Neural cell (in vitro differentiated cells): ENCODE results near the gene HOXC11. TPM values are rescaled to one million over a fixed set of nuclear protein-coding genes. Genes with fewer than 3 reads are reported as not detected.

Experiments
- H2AFZ ChIP-seq: fragments of 200-600, 300-800 bp; sonication (generic), shearing (Covaris generic); 2 replicates; pipeline ENCODE4 v1.6.0; 2014; ENCODE audit warnings: low read depth, mild to moderate bottlenecking, antibody characterized with exemption, low read length, moderate library complexity
- H3F3A ChIP-seq: fragments of 200-600 bp; shearing (Covaris generic); 2 replicates; pipeline ENCODE4 v1.6.1; 2016; ENCODE audit warnings: mild to moderate bottlenecking, moderate library complexity, mixed read lengths, antibody characterized with exemption, low read length; ENCODE audit not compliant: insufficient read depth, poor library complexity, severe bottlenecking
- H3K27ac ChIP-seq: fragments of 200-600, 300-800 bp; sonication (generic), shearing (Covaris generic); 2 replicates; pipeline ENCODE4 v1.5.1; 2014; ENCODE audit warnings: mild to moderate bottlenecking, low read length, moderate library complexity
- H3K27me3 ChIP-seq: fragments of 300-800, 200-600 bp; sonication (generic), shearing (Covaris generic); 2 replicates; pipeline ENCODE4 v1.6.0; 2014; ENCODE audit warnings: mild to moderate bottlenecking, low read depth, low read length, moderate library complexity; ENCODE audit not compliant: insufficient read depth
- H3K36me3 ChIP-seq: fragments of 300-800, 200-600 bp; sonication (generic), shearing (Covaris generic); 2 replicates; pipeline ENCODE4 v1.5.1; 2014; ENCODE audit warnings: mild to moderate bottlenecking, antibody characterized with exemption, low read length, moderate library complexity; ENCODE audit not compliant: insufficient read depth
- H3K4me2 ChIP-seq: fragments of 300-800, 200-600 bp; sonication (generic), shearing (Covaris generic); 2 replicates; pipeline ENCODE4 v1.6.0; 2014; ENCODE audit warnings: mild to moderate bottlenecking, low read length
- H3K4me3 ChIP-seq: fragments of 300-800, 200-600 bp; sonication (generic), shearing (Covaris generic); 2 replicates; pipeline ENCODE4 v1.5.1; 2014; ENCODE audit warnings: mild to moderate bottlenecking, low read length, moderate library complexity
- H3K79me2 ChIP-seq: fragments of 200-600 bp; shearing (Covaris generic); replicated peaks from 2 replicates; pipeline ENCODE4 v1.6.0; 2014; ENCODE audit warnings: mild to moderate bottlenecking, low read length, moderate library complexity; ENCODE audit not compliant: insufficient read depth
- H3K9ac ChIP-seq: fragments of 300-800, 200-600 bp; sonication (generic), shearing (Covaris generic); 2 replicates; pipeline ENCODE4 v1.6.1; 2016; ENCODE audit warnings: mild to moderate bottlenecking, low read length, mixed read lengths
- H3K9me2 ChIP-seq: fragments of 200-600 bp; shearing (Covaris generic); 2 replicates; pipeline ENCODE4 v1.6.1; 2016; ENCODE audit warnings: mild to moderate bottlenecking, low read length, mixed read lengths; ENCODE audit not compliant: insufficient read depth
- H3K9me3 ChIP-seq: fragments of 200-600, 300-800 bp; sonication (generic), shearing (Covaris generic); 2 replicates; pipeline ENCODE4 v1.6.1; 2016; ENCODE audit warnings: mild to moderate bottlenecking, mixed run types, low read length, moderate library complexity, mixed read lengths
- H4K20me1 ChIP-seq: fragments of 200-600 bp; shearing (Covaris generic); 2 replicates; pipeline ENCODE4 v1.6.1; 2016; ENCODE audit warnings: mild to moderate bottlenecking, mixed run types; ENCODE audit not compliant: insufficient read depth
- CTCF ChIP-seq: fragments of 450-650 bp; IDR thresholded peaks from 2 replicates; pipeline ENCODE4 v1.5.1; 2014; ENCODE audit warnings: antibody characterized with exemption, mild to moderate bottlenecking, moderate library complexity; ENCODE audit not compliant: poor library complexity, severe bottlenecking
- EP300 ChIP-seq: fragments of 450-650 bp; conservative IDR thresholded peaks from 2 replicates; pipeline ENCODE4 v1.6.1; 2014; ENCODE audit warnings: antibody characterized with exemption, mild to moderate bottlenecking, moderate library complexity; ENCODE audit not compliant: poor library complexity, severe bottlenecking
- EZH2 ChIP-seq: fragments of 200-600, 300-800 bp; shearing (Covaris generic), sonication (generic); IDR thresholded peaks from 2 replicates; pipeline ENCODE4 v1.6.1; 2014; ENCODE audit warnings: antibody characterized with exemption, low read length, borderline replicate concordance, mild to moderate bottlenecking; ENCODE audit not compliant: insufficient read depth, poor library complexity, severe bottlenecking
- MXI1 ChIP-seq: fragments of 450-650 bp; conservative IDR thresholded peaks from 2 replicates; pipeline ENCODE4 v1.6.1; 2014; ENCODE audit warnings: antibody characterized with exemption, mild to moderate bottlenecking; ENCODE audit not compliant: poor library complexity, severe bottlenecking
- POLR2AphosphoS5 ChIP-seq: IDR thresholded peaks from 2 replicates; pipeline ENCODE4 v1.6.1; 2012
- RAD21 ChIP-seq: fragments of 450-650 bp; conservative IDR thresholded peaks from 2 replicates; pipeline ENCODE4 v1.6.1; 2014; ENCODE audit warnings: antibody characterized with exemption, mild to moderate bottlenecking, moderate library complexity
- REST ChIP-seq: IDR thresholded peaks from 2 replicates; pipeline ENCODE4 v1.6.1; 2012; ENCODE audit warnings: borderline replicate concordance
- SMC3 ChIP-seq: fragments of 450-650 bp; conservative IDR thresholded peaks from 2 replicates; pipeline ENCODE4 v1.6.1; 2014; ENCODE audit warnings: antibody characterized with exemption, mild to moderate bottlenecking, moderate library complexity; ENCODE audit not compliant: poor library complexity
- TAF1 ChIP-seq: IDR thresholded peaks from 2 replicates; pipeline ENCODE4 v1.6.1; 2012; ENCODE audit warnings: low read depth
- polyA plus RNA-seq: library from polyadenylated mRNA; depleted of rRNA; stranded (reverse); fragments of >200 nt; gene quantifications from 2 replicates; pipeline ENCODE4 v1.2.3, GENCODE V29; 2014

HOXC11 gene
- polyA plus RNA-seq, 1 donor from 2014 or later = not detected

DNA sequence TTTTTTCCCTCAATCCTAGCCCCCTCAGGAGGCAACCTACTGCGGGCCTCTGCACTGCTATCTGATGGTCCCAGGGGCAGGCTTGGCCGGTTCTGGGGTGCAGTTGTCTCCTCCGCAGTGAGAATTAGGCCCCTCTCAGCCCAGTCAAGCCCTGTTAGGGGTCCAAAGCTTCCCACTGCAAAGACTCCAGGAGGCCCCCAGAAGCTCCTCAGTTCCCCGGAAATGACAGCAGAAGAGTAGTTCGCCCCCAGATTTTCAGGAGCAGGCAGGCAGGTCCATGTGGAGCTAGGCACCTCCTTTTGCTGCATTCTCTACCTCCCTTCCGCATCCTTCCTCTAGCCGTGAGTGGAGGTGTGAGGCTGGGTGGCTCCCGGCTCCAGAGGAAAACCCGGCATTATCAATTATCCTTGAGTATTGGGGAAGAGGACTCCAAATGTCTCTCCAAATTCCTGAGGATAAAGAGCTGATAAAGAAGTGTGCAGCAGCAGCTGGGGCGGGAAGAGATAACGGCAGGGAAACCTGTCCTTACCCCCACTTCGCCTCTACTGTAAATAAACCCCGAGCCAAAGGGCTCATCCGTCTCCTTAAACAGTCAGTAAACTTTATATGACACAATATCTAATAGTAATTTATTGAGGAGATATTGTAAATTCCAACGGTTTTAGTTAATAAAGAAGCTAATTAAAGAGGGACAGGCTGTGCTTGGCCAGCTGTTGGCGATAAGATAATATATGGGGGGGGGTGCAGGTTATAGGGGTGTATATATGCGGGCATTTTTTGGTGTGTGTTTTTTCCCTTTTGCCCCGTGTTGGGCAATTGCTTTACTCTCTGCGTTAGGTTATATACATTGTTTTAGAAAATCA lies 18.9 kb upstream of the HOXC11 start:
- no peaks in the 10 kb centered on the region for H3F3A ChIP-seq

DNA sequence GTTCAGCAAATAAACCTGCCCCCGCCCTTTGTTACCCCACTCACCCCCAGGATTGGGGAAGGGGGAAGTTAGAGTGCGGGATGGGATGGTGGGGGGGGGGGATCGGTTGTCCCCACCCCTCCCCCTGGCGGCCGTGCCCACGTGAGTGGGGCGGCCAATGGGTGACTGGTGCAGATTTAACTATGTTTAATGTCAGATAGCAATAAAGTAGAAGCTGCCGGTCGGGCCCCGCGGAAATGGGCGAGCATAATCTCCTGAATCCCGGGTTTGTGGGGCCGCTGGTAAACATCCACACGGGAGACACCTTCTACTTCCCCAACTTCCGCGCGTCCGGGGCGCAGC lies 18.3 kb upstream of the HOXC11 start, which contains the start of gene HOXC12:
TSS of gene HOXC12 (plus strand) at position 210 of the 342 bp plus-strand sequence. CDS start at position 237, 27 bp downstream.
- Histone ChIP-seq H3K27ac (no peak within 1 kb of the TSS), H3K9ac (no peak within 1 kb of the TSS), H3K36me3 (no peaks in the 10 kb centered on the region), H4K20me1 (no peaks in the 10 kb centered on the region), H3K9me3 (no peaks in the 10 kb centered on the region), H3F3A (no peaks in the 10 kb centered on the region), H3K4me2 (no peak within 1 kb of the TSS), H2AFZ (no peak within 1 kb of the TSS), H3K9me2 (no peaks in the 10 kb centered on the region), H3K4me3 (no peak within 1 kb of the TSS), H3K79me2 (no peaks in the 10 kb centered on the region), H3K27me3 (peaks cover 100% of the 10 kb centered on the region)
- TF ChIP-seq EP300 = no peak
- TF ChIP-seq RAD21 = no peak
- TF ChIP-seq TAF1 = no peak
- TF ChIP-seq EZH2 = no peak
- no peak for TF ChIP-seq MXI1
- TF ChIP-seq REST = no peak
- no peak for TF ChIP-seq SMC3
- no peak for TF ChIP-seq POLR2AphosphoS5

More for the DNA sequence above, 18.9 kb upstream of the HOXC11 start:
- TF ChIP-seq CTCF (no peak), EZH2 (no peak), RAD21 (no peak), MXI1 (no peak), REST (no peak), EP300 (no peak), POLR2AphosphoS5 (no peak), TAF1 (no peak), SMC3 (no peak)
- Histone ChIP-seq H3K36me3 (no peaks in the 10 kb centered on the region), H3K4me3 (no peak overlapping the region), H3K27ac (no peak overlapping the region), H3K79me2 (no peaks in the 10 kb centered on the region), H4K20me1 (no peaks in the 10 kb centered on the region), H3K9me3 (no peaks in the 10 kb centered on the region), H3K27me3 (peaks cover 100% of the 10 kb centered on the region), H3K9ac (no peak overlapping the region), H3K4me2 (no peak overlapping the region), H3K9me2 (no peaks in the 10 kb centered on the region), H2AFZ (no peak overlapping the region)
